ENCODE measurements around the gene GLB1L. TPM values are rescaled to one million over a fixed set of nuclear protein-coding genes. Genes with fewer than 3 reads are reported as not detected.

The GLB1L gene
- total RNA-seq, 2 experiments from 2014 or later, result 4.8 to 4.9 TPM

DNA sequence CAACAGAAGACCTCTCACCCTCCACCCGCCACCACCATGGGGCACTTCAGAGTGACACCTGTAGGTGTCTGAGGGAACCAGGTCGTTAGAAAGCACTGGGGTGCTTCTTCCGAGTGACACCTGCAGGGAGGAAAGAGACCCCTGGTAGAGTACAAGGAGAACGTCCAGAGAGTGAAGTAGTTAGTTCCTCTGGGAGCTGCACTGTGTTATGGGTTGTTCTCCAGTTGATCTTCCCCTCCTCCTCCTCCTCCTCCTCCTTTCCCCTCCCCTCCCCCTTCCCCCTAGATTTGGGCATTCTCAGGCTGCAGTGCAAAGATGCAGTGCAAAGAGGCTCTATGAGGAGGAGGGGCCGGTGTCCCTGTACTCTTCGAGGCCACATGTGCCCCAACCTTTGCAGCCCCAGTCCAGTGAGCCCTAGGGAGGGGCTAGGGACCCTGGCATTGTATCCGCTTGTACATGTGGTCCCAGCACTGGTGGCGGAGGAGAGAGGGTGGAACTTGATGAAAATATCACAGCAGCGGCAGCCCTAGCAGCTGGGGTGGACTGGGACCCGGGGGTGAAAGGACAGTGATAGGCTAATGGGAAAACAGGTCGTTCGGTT lies 34.8 kb upstream of the GLB1L start:
- H3K36me3 Mint-ChIP-seq, result peaks cover 24% of the 10 kb centered on the region
- no peaks in the 10 kb centered on the region for H3K27me3 Mint-ChIP-seq
- intact Hi-C loops (cut with micrococcal nuclease), result loop anchor here (1.0 to 2.0 kb wide), 13 partner anchors 15 to 1009 kb away; partner anchors contain the start of genes AAMP, ABCB6, ANKZF1 and ATG9A
- peaks cover 43% of the 10 kb centered on the region for H3K4me1 Mint-ChIP-seq (ENCODE audit: low read depth)
- CTCF ChIA-PET, result interaction anchor here (0.5 to 14.1 kb wide), 7 partner anchors 13 to 107 kb away, joined by 3 to 252 read pairs (median 19); partner anchors contain the start of genes DNPEP, GLB1L, STK16 and TUBA4A
- DNase-seq, result no peak
- peak overlapping the region; percentile 89 for H3K27ac Mint-ChIP-seq
- POLR2A ChIA-PET, result interaction anchor here (0.8 to 6.5 kb wide), 8 partner anchors 15 to 104 kb away, joined by 4 to 85 read pairs (median 14); partner anchors contain the start of genes ANKZF1, ATG9A, CNPPD1 and GLB1L
- H3K9me3 Mint-ChIP-seq, result no peaks in the 10 kb centered on the region
- peak overlapping the region; percentile 80 for H3K4me3 Mint-ChIP-seq

GRCh38 chr2:219279151-219279915 lies 34.1 kb upstream of the GLB1L start, which contains the start of gene DNAJB2:
Gene DNAJB2 (plus strand): TSS chr2:219279366. CDS start chr2:219279834, 468 bp downstream.
- Mint-ChIP-seq H3K4me1 (ENCODE audit: low read depth) (peaks cover 43% of the 10 kb centered on the region), H3K27me3 (no peaks in the 10 kb centered on the region), H3K9me3 (no peaks in the 10 kb centered on the region), H3K4me3 (peak within 1 kb of the TSS; percentile 80), H3K27ac (peak within 1 kb of the TSS; percentile 95), H3K36me3 (peaks cover 24% of the 10 kb centered on the region)
- DNase-seq, result peak; percentile 100
- ChIA-PET POLR2A (interaction anchor here (0.8 to 6.5 kb wide), 10 partner anchors 15 to 108 kb away, joined by 4 to 85 read pairs (median 11); partner anchors contain the start of genes ANKZF1, ATG9A, CNPPD1 and DNPEP), CTCF (interaction anchor here (0.8 to 14.1 kb wide), 17 partner anchors 9 to 299 kb away, joined by 3 to 252 read pairs (median 8); partner anchors contain the start of genes ANKZF1, ATG9A, CNPPD1 and DNPEP)
- intact Hi-C loops (cut with micrococcal nuclease), result loop anchor here (1.0 to 2.0 kb wide), 13 partner anchors 16 to 1009 kb away; partner anchors contain the start of genes AAMP, ABCB6, ANKZF1 and ATG9A

- CTCF ChIA-PET, result interaction anchor here (0.6 to 14.1 kb wide), 23 partner anchors 9 to 299 kb away, joined by 3 to 252 read pairs (median 5); partner anchors contain the start of genes ANKZF1, ATG9A, CNPPD1 and DNPEP
- no peak for DNase-seq
- intact Hi-C loops (cut with micrococcal nuclease), result loop anchor here (1.0 to 2.0 kb wide), 13 partner anchors 17 to 1008 kb away; partner anchors contain the start of genes AAMP, ABCB6, ANKZF1 and ATG9A
- no peaks in the 10 kb centered on the region for H3K27me3 Mint-ChIP-seq
- peaks cover 21% of the 10 kb centered on the region for H3K36me3 Mint-ChIP-seq
- peaks cover 43% of the 10 kb centered on the region for H3K4me1 Mint-ChIP-seq (ENCODE audit: low read depth)
- POLR2A ChIA-PET, result interaction anchor here (1.0 to 6.5 kb wide), 10 partner anchors 16 to 109 kb away, joined by 3 to 85 read pairs (median 11); partner anchors contain the start of genes ANKZF1, ATG9A, CNPPD1 and DNPEP
- H3K4me3 Mint-ChIP-seq, result peak overlapping the region; percentile 70
- peak overlapping the region; percentile 95 for H3K27ac Mint-ChIP-seq
- no peaks in the 10 kb centered on the region for H3K9me3 Mint-ChIP-seq
Observed at GRCh38 chr2:219278655-219279150, 33.5 kb upstream of the GLB1L start.

- H3K27ac Mint-ChIP-seq, result peak overlapping the region; percentile 95
- ChIA-PET POLR2A (interaction anchor here (0.7 to 6.5 kb wide), 11 partner anchors 17 to 110 kb away, joined by 3 to 85 read pairs (median 10); partner anchors contain the start of genes ANKZF1, ATG9A, CNPPD1 and DNPEP), CTCF (interaction anchor here (0.6 to 14.1 kb wide), 25 partner anchors 12 to 298 kb away, joined by 3 to 252 read pairs (median 5); partner anchors contain the start of genes ANKZF1, ATG9A, CNPPD1 and GLB1L)
- peaks cover 42% of the 10 kb centered on the region for H3K4me1 Mint-ChIP-seq (ENCODE audit: low read depth)
- no peaks in the 10 kb centered on the region for H3K27me3 Mint-ChIP-seq
- no peaks in the 10 kb centered on the region for H3K9me3 Mint-ChIP-seq
- peak overlapping the region; percentile 70 for H3K4me3 Mint-ChIP-seq
- peak; percentile 86 for DNase-seq
- peaks cover 16% of the 10 kb centered on the region for H3K36me3 Mint-ChIP-seq
- intact Hi-C loops (cut with micrococcal nuclease), result loop anchor here (2.0 kb wide), 2 partner anchors 381 to 1007 kb away; partner anchors contain the start of genes AAMP and PNKD
Observed at GRCh38 chr2:219277703-219278654, 32.7 kb upstream of the GLB1L start.

DNA sequence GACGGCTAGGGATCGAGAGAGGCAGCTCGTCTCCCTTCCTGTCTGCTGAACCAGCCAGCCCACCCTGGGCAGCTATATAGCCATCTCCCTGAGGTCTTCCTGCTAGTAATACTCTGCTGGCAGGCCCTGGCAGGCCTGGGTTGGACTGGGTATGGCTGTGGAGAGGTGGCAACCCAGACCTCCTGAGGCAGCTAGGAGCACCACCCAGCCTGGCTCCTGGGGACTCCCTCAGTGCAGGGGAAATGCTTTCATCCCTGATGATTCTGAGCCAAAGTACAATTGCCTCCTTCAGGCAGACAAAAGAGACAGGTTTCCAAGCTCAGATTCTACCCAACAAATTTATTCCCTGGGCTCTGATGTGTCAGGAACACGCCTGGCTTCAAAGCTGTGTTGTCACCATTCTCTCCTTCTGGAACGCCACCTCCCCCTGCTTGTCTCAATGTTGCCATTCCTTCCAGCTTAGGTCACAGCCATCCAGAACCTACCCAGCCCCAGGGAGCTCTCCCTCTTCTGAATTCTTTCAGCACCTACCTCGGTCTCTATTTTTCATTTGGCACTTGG lies 29.2 kb upstream of the GLB1L start:
- Mint-ChIP-seq H3K9me3 (no peaks in the 10 kb centered on the region), H3K4me1 (ENCODE audit: low read depth) (peaks cover 19% of the 10 kb centered on the region), H3K27ac (no peak overlapping the region), H3K4me3 (no peak overlapping the region), H3K27me3 (no peaks in the 10 kb centered on the region), H3K36me3 (no peaks in the 10 kb centered on the region)
- intact Hi-C loops (cut with micrococcal nuclease), result no loop called here
- DNase-seq, result no peak
- POLR2A ChIA-PET, result no interaction called here
- CTCF ChIA-PET, result interaction anchor here (0.6 to 14.1 kb wide), 3 partner anchors 13 to 164 kb away, joined by 3 to 252 read pairs (median 5); no protein-coding TSS in a partner anchor

DNA sequence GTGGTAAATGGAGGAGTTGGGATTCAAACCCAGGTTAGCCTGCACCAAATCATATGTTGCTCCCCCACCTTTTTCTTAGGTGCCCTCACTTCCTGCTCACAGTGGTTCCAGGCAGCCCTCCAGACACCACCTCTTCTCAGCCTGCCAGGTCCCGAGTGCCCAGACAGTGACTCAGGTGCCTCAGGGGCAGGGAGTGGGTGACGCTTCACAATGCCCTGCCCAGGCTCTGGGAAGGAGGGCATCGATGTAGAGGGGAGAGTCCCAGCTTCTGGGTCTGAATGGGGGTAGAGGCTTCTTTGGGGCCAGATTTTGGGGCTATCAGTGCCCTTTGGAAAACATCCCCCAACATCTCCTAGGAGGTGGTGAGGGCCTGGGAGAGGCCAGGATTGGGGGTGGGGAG lies 28.7 kb upstream of the GLB1L start:
- Mint-ChIP-seq H3K27me3 (no peaks in the 10 kb centered on the region), H3K36me3 (no peaks in the 10 kb centered on the region), H3K9me3 (no peaks in the 10 kb centered on the region), H3K27ac (no peak overlapping the region), H3K4me3 (no peak overlapping the region), H3K4me1 (ENCODE audit: low read depth) (peaks cover 19% of the 10 kb centered on the region)
- ChIA-PET POLR2A (no interaction called here), CTCF (interaction anchor here (1.6 to 14.1 kb wide), 2 partner anchors 13 to 19 kb away, joined by 5 to 252 read pairs; no protein-coding TSS in a partner anchor)
- DNase-seq, result no peak
- intact Hi-C loops (cut with micrococcal nuclease), result no loop called here

DNA sequence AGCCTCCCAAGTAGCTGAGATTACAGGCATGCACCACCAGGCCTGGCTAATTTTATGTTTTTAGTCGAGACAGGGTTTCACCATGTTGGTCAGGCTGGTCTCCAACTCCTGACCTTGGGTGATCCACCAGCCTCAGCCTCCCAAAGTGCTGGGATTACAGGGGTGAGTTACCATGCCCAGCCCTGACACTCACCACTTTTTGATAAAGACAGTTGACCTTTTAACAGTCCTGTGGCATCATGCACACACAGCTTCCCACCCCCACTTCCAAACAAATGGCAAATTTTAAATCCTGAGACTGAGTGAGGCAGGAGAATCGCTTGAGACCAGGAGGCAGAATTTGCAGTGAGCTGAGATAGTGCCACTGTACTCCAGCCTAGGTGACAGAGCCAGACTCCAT lies 27.8 kb upstream of the GLB1L start:
- H3K27me3 Mint-ChIP-seq, result no peaks in the 10 kb centered on the region
- H3K4me1 Mint-ChIP-seq (ENCODE audit: low read depth), result peaks cover 10% of the 10 kb centered on the region
- no peaks in the 10 kb centered on the region for H3K9me3 Mint-ChIP-seq
- ChIA-PET POLR2A (no interaction called here), CTCF (interaction anchor here (1.0 to 14.1 kb wide), 2 partner anchors 18 to 20 kb away, joined by 4 to 252 read pairs; no protein-coding TSS in a partner anchor)
- H3K27ac Mint-ChIP-seq, result no peak overlapping the region
- no peaks in the 10 kb centered on the region for H3K36me3 Mint-ChIP-seq
- no peak overlapping the region for H3K4me3 Mint-ChIP-seq
- intact Hi-C loops (cut with micrococcal nuclease), result no loop called here
- DNase-seq, result no peak

- ChIA-PET CTCF (interaction anchor here (1.0 kb wide), 1 partner anchor 18 kb away, joined by 4 read pairs; no protein-coding TSS in a partner anchor), POLR2A (no interaction called here)
- intact Hi-C loops (cut with micrococcal nuclease), result no loop called here
- no peak for DNase-seq
- Mint-ChIP-seq H3K4me1 (ENCODE audit: low read depth) (peaks cover 3% of the 10 kb centered on the region), H3K27me3 (no peaks in the 10 kb centered on the region), H3K27ac (no peak overlapping the region), H3K4me3 (no peak overlapping the region), H3K36me3 (no peaks in the 10 kb centered on the region), H3K9me3 (no peaks in the 10 kb centered on the region)
Observed at GRCh38 chr2:219272356-219272755, 27.1 kb upstream of the GLB1L start.

GRCh38 chr2:219271021-219271420 lies 25.8 kb upstream of the GLB1L start:
- intact Hi-C loops (cut with micrococcal nuclease), result no loop called here
- Mint-ChIP-seq H3K27ac (no peak overlapping the region), H3K36me3 (no peaks in the 10 kb centered on the region), H3K27me3 (no peaks in the 10 kb centered on the region), H3K9me3 (no peaks in the 10 kb centered on the region), H3K4me3 (no peak overlapping the region), H3K4me1 (ENCODE audit: low read depth) (no peaks in the 10 kb centered on the region)
- POLR2A ChIA-PET, result interaction anchor here (0.9 kb wide), 1 partner anchor 17 kb away, joined by 3 read pairs; the partner anchor contains the start of gene TUBA4A
- no peak for DNase-seq
- CTCF ChIA-PET, result interaction anchor here (1.2 kb wide), 1 partner anchor 24 kb away, joined by 3 read pairs; no protein-coding TSS in a partner anchor

GRCh38 chr2:219270055-219270372 lies 24.8 kb upstream of the GLB1L start:
- DNase-seq, result no peak
- no peaks in the 10 kb centered on the region for H3K9me3 Mint-ChIP-seq
- intact Hi-C loops (cut with micrococcal nuclease), result no loop called here
- no peaks in the 10 kb centered on the region for H3K27me3 Mint-ChIP-seq
- H3K4me1 Mint-ChIP-seq (ENCODE audit: low read depth), result no peaks in the 10 kb centered on the region
- no peak overlapping the region for H3K27ac Mint-ChIP-seq
- POLR2A ChIA-PET, result interaction anchor here (0.5 to 1.2 kb wide), 3 partner anchors 13 to 78 kb away, joined by 3 read pairs; no protein-coding TSS in a partner anchor
- H3K4me3 Mint-ChIP-seq, result no peak overlapping the region
- CTCF ChIA-PET, result interaction anchor here (1.2 to 1.3 kb wide), 2 partner anchors 9 to 25 kb away, joined by 3 to 5 read pairs; partner anchors contain the start of gene DNAJB2
- H3K36me3 Mint-ChIP-seq, result no peaks in the 10 kb centered on the region
